MG63 (cell line): Measurements from ENCODE around the gene DHRS7C. TPM values are rescaled to one million over a fixed set of nuclear protein-coding genes. Genes with fewer than 3 reads are reported as not detected.

ENCODE experiments used
- DNase-seq: peaks from one replicate; pipeline ENCODE4 v3.0.0-alpha.2; 2020
- H3K27me3 ChIP-seq: fragments of 250-450 bp; sonication (Bioruptor Pico); 2 replicates; pipeline ENCODE4 v1.5.1; 2020; ENCODE audit warnings: mild to moderate bottlenecking, moderate library complexity
- H3K36me3 ChIP-seq: fragments of 250-450 bp; sonication (Bioruptor Pico); 2 replicates; pipeline ENCODE4 v1.5.1; 2020; ENCODE audit warnings: mild to moderate bottlenecking, moderate library complexity
- H3K4me3 ChIP-seq: fragments of 250-450 bp; sonication (Bioruptor Pico); 2 replicates; pipeline ENCODE4 v1.5.1; 2020; ENCODE audit warnings: mild to moderate bottlenecking, moderate library complexity
- H3K9me3 ChIP-seq: fragments of 250-450 bp; sonication (Bioruptor Pico); 2 replicates; pipeline ENCODE4 v1.5.1; 2020; ENCODE audit warnings: mild to moderate bottlenecking, moderate library complexity
- total RNA-seq: library from RNA; depleted of rRNA; stranded (reverse); fragments of >200 nt; shearing (Covaris generic); gene quantifications from 2 replicates; pipeline ENCODE4 v1.2.3, GENCODE V29; 2014; ENCODE audit warnings: low replicate concordance

Gene DHRS7C
- total RNA-seq, 1 experiment from 2014 or later = not detected

- Histone ChIP-seq H3K27me3 (peaks cover 2% of the 10 kb centered on the region; the same call in 1 of the 2 replicates), H3K4me3 (no peak overlapping the region), H3K9me3 (peaks cover 6% of the 10 kb centered on the region; the same call in 1 of the 2 replicates), H3K36me3 (no peaks in the 10 kb centered on the region)
- DNase-seq = no peak
These were observed 23.0 kb upstream of the DHRS7C start for GRCh38 chr17:9814337-9814945.

- Histone ChIP-seq H3K27me3 (peaks cover 2% of the 10 kb centered on the region; the same call in 1 of the 2 replicates), H3K4me3 (no peak overlapping the region), H3K9me3 (peaks cover 8% of the 10 kb centered on the region; the same call in 1 of the 2 replicates), H3K36me3 (no peaks in the 10 kb centered on the region)
- no peak for DNase-seq
These were observed 21.8 kb upstream of the DHRS7C start for GRCh38 chr17:9813166-9813565.

DNA sequence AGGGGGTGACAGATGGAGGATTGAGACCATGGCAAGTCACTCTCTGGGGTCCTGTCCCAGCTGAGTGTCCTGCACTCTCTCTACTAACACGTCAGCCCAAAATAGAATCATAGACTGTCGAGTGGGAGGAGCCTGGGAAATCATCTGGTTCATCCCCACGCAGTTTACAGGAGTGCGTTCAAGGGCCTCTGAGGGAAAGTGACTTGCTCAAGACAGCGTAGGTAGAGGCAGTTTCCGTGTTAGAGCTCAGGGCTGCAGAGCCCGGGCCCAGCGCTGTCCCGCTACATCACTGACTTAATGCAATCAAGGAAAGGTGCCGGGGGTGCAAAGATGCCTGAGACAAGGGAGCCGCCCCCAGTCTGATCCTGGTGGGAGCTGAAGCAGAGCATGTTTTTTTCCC is 20.1 kb upstream of the DHRS7C start:
- Histone ChIP-seq H3K9me3 (peaks cover 8% of the 10 kb centered on the region; the same call in 1 of the 2 replicates), H3K4me3 (no peak overlapping the region), H3K27me3 (peaks cover 7% of the 10 kb centered on the region), H3K36me3 (no peaks in the 10 kb centered on the region)
- DNase-seq = no peak

- no peak for DNase-seq
- peaks cover 7% of the 10 kb centered on the region for H3K27me3 ChIP-seq
- H3K36me3 ChIP-seq = no peaks in the 10 kb centered on the region
- no peak overlapping the region for H3K4me3 ChIP-seq
- peaks cover 8% of the 10 kb centered on the region; the same call in 1 of the 2 replicates for H3K9me3 ChIP-seq
These were observed 19.7 kb upstream of the DHRS7C start for GRCh38 chr17:9811086-9811485.

- Histone ChIP-seq H3K27me3 (peaks cover 7% of the 10 kb centered on the region), H3K9me3 (peaks cover 8% of the 10 kb centered on the region; the same call in 1 of the 2 replicates), H3K36me3 (no peaks in the 10 kb centered on the region), H3K4me3 (no peak overlapping the region)
- no peak for DNase-seq
These were observed 18.9 kb upstream of the DHRS7C start for GRCh38 chr17:9810100-9810949.

DNA sequence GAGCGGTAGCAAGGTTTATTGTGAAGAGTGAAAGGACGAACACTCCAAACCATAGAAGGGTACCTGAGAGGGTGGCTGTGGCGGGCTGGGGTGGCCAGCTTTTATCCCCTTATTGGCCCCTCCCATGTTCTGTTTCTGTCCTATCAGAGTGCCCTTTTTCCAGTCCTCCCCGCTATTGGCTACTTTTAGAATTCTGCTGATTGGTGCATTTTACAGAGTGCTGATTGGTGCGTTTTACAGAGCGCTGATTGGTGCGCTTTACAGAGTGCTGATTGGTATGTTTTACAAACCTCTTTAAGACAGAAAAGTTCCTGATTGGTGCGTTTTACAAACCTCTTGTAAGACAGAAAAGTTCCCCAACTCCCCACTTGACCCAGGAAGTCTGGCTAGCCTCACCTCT is 18.0 kb upstream of the DHRS7C start:
- H3K27me3 ChIP-seq = peaks cover 7% of the 10 kb centered on the region
- H3K9me3 ChIP-seq = peaks cover 8% of the 10 kb centered on the region; the same call in 1 of the 2 replicates
- no peak overlapping the region for H3K4me3 ChIP-seq
- no peaks in the 10 kb centered on the region for H3K36me3 ChIP-seq
- no peak for DNase-seq

GRCh38 chr17:9806699-9807098 is 15.3 kb upstream of the DHRS7C start:
- no peak overlapping the region for H3K4me3 ChIP-seq
- peaks cover 7% of the 10 kb centered on the region for H3K27me3 ChIP-seq
- peaks cover 8% of the 10 kb centered on the region; the same call in 1 of the 2 replicates for H3K9me3 ChIP-seq
- no peaks in the 10 kb centered on the region for H3K36me3 ChIP-seq
- DNase-seq = no peak

GRCh38 chr17:9805769-9806168 is 14.4 kb upstream of the DHRS7C start:
- Histone ChIP-seq H3K4me3 (no peak overlapping the region), H3K36me3 (no peaks in the 10 kb centered on the region), H3K27me3 (peaks cover 7% of the 10 kb centered on the region), H3K9me3 (peaks cover 8% of the 10 kb centered on the region; the same call in 1 of the 2 replicates)
- no peak for DNase-seq

GRCh38 chr17:9802697-9803096 is 11.3 kb upstream of the DHRS7C start:
- no peak for DNase-seq

GRCh38 chr17:9802294-9802693 is 10.9 kb upstream of the DHRS7C start:
- no peaks in the 10 kb centered on the region; the same call in 1 of the 2 replicates for H3K9me3 ChIP-seq
- H3K36me3 ChIP-seq = no peaks in the 10 kb centered on the region
- H3K4me3 ChIP-seq = no peak overlapping the region
- DNase-seq = peak; percentile 47
- no peaks in the 10 kb centered on the region; the same call in none of the 2 replicates for H3K27me3 ChIP-seq

More at GRCh38 chr17:9802697-9803096, 11.3 kb upstream of the DHRS7C start:
- Histone ChIP-seq H3K27me3 (peaks cover 2% of the 10 kb centered on the region), H3K9me3 (no peaks in the 10 kb centered on the region; the same call in 1 of the 2 replicates), H3K36me3 (no peaks in the 10 kb centered on the region), H3K4me3 (no peak overlapping the region)

- H3K27me3 ChIP-seq = no peaks in the 10 kb centered on the region; the same call in 1 of the 2 replicates
- H3K4me3 ChIP-seq = no peak overlapping the region
- no peaks in the 10 kb centered on the region; the same call in 1 of the 2 replicates for H3K9me3 ChIP-seq
- DNase-seq = no peak
- H3K36me3 ChIP-seq = no peaks in the 10 kb centered on the region
These were observed 10.1 kb upstream of the DHRS7C start for GRCh38 chr17:9801505-9801904.

- H3K27me3 ChIP-seq = no peaks in the 10 kb centered on the region; the same call in 1 of the 2 replicates
- H3K9me3 ChIP-seq = no peaks in the 10 kb centered on the region; the same call in 1 of the 2 replicates
- H3K36me3 ChIP-seq = no peaks in the 10 kb centered on the region
- no peak for DNase-seq
- H3K4me3 ChIP-seq = no peak overlapping the region
These were observed 7.3 kb upstream of the DHRS7C start for GRCh38 chr17:9798724-9799123.

DNA sequence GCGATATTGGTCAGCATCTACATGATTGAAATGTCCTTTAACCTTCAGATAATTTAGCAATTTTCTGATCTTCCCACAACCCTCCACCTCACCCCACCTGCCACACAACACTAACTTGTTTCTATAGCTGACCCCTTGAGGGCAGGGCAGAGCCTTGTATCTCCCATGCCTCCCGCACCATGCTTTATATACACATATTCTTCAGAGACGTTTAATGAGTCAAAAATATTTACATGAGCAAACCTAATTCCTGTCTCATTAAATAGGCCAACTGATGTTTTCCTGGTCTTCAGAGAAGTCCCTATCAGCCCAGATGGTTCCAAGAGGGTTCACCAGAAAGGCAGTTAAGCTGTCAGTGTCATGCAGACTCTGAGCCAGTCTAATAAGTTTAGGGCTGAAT is 6.6 kb upstream of the DHRS7C start:
- Histone ChIP-seq H3K36me3 (no peaks in the 10 kb centered on the region), H3K9me3 (no peaks in the 10 kb centered on the region; the same call in 1 of the 2 replicates), H3K4me3 (no peak overlapping the region), H3K27me3 (no peaks in the 10 kb centered on the region; the same call in 1 of the 2 replicates)
- no peak for DNase-seq

- DNase-seq = no peak
- no peak overlapping the region for H3K4me3 ChIP-seq
- no peaks in the 10 kb centered on the region for H3K9me3 ChIP-seq
- H3K27me3 ChIP-seq = no peaks in the 10 kb centered on the region
- H3K36me3 ChIP-seq = no peaks in the 10 kb centered on the region
These were observed 919 bp upstream of the DHRS7C start for GRCh38 chr17:9792181-9792840.

GRCh38 chr17:9790316-9790715 is 1.1 kb downstream of the DHRS7C start:
- H3K36me3 ChIP-seq = no peaks in the 10 kb centered on the region
- H3K27me3 ChIP-seq = no peaks in the 10 kb centered on the region
- no peak for DNase-seq
- H3K9me3 ChIP-seq = no peaks in the 10 kb centered on the region
- H3K4me3 ChIP-seq = no peak overlapping the region

- H3K9me3 ChIP-seq = no peaks in the 10 kb centered on the region
- no peak overlapping the region for H3K4me3 ChIP-seq
- H3K27me3 ChIP-seq = peaks cover 5% of the 10 kb centered on the region; the same call in 1 of the 2 replicates
- DNase-seq = no peak
- H3K36me3 ChIP-seq = no peaks in the 10 kb centered on the region
These were observed 2.8 kb downstream of the DHRS7C start for GRCh38 chr17:9788601-9789000.

DNA sequence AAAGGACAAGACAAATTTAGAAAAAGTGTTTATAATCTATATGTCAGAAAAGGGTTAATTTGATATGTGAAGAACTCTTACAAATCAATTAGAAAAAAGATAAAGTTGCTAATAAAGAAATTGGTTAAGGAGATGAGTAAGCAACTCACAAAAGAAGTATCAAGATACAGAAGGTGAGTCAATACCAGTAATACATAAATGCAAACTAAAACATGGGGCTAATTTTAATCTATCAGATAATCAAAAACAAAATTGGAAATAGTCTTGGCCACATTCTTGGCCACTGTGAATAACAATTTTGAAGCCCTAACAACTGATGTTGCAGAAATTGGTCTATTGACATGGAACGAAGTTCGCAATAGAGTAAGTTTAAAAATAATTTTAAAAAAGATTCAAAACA is 6.8 kb downstream of the DHRS7C start:
- H3K9me3 ChIP-seq = no peaks in the 10 kb centered on the region
- no peak for DNase-seq
- no peaks in the 10 kb centered on the region for H3K36me3 ChIP-seq
- no peak overlapping the region for H3K4me3 ChIP-seq
- peaks cover 25% of the 10 kb centered on the region for H3K27me3 ChIP-seq
